Nucleus accumbens (tissue), 56 donors: Measurements from ENCODE around the gene PIK3R6.
"Not testable (repeated sequence)": the region's sequence is repeated elsewhere in the genome, so short reads cannot be mapped to it uniquely, and the experiment has no call there.

ENCODE experiments used
- DNase-seq, 56 donors: peaks; one replicate each; lab custom pipeline; 2025; lab: John Stamatoyannopoulos, UW

Gene PIK3R6

GRCh38 chr17:8856869-8857575 is 10.5 kb downstream of the PIK3R6 start:
- DNase-seq = no peak

- not testable (repeated sequence) for DNase-seq
Measured at GRCh38 chr17:8856205-8856603, 11.3 kb downstream of the PIK3R6 start.

GRCh38 chr17:8855477-8856204 is 11.8 kb downstream of the PIK3R6 start:
- peak in 1 of 56 donors; percentile 25 for DNase-seq

GRCh38 chr17:8851600-8851999 is 15.9 kb downstream of the PIK3R6 start:
- DNase-seq = no peak

DNA sequence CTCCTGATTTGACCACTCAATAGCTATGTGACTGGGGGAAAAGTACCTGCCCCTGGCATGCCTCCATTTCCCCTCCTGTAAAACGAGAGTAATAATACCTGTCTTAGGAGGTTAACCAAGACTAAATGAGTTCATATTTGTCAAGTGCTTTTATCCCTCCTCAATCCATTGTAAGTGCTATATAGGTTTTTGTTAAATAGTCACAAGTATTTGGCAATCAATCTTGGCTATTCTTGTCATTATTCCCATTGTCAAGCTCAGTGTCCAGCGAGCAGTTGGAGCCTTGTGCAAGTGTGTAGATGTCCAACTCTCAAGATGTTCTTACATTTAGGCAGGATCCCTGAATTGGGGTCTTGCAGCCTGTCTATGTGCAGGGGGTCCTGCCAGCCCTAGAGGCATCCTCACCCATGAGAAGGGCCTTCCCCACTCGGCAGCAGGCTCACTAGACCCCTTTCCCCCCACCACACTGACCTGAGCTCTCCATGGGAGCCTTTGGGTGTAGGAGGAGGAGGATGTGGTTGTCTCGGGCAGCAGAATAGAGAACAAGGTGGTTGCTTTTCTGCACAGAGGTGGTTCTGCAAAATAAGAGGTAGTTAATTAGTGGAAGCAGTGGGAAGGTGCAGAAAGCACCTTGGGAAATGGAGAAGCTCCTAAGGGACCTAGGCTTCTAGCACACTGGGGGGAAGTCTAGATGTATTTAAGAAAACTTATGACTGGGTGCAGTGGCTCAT is 18.0 kb downstream of the PIK3R6 start:
- no peak for DNase-seq

DNA sequence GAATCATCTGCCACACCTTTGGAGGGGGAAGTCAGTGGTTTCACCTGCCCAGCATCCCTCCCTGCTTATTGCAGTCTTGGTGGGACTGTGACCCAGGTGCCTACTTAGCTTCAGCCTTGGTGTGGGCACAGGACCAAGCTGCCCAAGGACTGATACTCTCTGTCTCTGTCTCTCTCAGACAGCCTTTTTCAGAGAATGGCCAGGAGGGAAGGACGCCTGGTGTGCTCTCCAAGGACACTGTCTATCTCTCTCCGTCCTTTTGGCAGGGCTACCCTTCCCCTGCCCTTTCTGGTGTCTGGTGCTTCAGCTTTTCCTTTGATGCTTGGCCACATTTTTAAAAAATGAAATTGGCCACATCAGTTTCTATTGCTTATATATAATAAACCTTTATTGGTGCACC is 19.6 kb downstream of the PIK3R6 start:
- no peak for DNase-seq

DNA sequence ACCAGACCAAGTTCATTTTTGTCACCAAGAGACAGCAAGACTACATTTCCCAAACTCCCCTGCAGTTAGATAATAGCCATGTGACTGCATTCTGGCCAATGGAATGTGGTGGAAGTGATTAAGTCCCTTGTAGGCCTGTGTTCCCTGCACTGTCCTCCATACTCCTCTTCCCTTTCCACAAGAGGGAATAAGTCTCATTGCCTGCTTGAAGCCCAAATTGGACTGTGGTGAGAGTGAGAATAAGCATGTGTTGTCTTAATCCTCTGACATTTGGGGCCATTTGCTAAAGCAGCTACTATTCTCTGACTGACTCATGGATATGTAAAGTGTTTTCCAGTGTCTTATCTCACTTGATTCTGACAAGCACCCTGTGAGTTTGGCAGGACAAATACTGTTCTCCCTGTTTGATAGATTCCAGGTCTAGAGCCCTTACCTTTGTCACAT is 20.7 kb downstream of the PIK3R6 start:
- peak in 6 of 56 donors; percentile 8 to 56 (median 20) for DNase-seq

GRCh38 chr17:8844229-8845218 is 22.9 kb downstream of the PIK3R6 start:
- no peak for DNase-seq

DNA sequence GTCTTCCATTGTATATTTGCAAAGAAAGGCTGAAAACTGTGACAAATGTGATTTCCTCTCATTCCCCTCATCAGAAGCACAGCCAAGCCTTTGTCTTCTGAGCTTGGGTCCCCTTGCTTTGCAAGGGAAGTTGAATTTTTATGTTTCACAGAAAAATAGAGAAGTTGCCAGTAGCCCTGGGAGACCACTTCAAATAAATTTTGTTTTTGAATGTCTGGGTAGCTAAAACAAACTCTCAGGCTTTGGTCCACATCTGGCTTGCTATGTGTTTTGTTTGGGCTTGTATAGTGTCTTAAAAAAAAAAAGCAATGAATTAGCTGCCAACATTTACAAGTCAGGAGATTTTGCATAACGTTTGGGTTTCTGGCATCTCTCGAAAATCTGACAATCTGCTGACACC is 24.1 kb downstream of the PIK3R6 start:
- DNase-seq = no peak

DNA sequence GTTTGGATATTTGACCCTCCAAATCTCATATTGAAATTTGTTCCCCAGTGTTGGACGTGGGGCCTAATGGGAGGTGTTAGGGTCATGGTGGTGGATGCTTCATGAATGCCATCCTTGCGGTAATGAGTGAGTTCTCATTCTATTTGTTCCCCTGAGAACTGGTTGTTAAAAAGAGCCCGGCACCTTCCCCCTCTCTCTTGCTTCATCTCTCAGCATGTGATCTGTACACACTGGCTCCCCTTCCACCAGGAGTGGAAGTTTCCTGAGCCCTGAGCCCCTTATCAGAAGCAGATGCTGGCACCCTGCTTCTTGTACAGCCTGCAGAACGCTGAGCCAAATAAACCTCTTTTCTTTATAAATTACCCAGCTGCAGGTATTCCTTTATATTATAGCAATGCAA is 25.6 kb downstream of the PIK3R6 start:
- no peak for DNase-seq

GRCh38 chr17:8839410-8839935 is 28.0 kb downstream of the PIK3R6 start:
- DNase-seq = no peak

DNA sequence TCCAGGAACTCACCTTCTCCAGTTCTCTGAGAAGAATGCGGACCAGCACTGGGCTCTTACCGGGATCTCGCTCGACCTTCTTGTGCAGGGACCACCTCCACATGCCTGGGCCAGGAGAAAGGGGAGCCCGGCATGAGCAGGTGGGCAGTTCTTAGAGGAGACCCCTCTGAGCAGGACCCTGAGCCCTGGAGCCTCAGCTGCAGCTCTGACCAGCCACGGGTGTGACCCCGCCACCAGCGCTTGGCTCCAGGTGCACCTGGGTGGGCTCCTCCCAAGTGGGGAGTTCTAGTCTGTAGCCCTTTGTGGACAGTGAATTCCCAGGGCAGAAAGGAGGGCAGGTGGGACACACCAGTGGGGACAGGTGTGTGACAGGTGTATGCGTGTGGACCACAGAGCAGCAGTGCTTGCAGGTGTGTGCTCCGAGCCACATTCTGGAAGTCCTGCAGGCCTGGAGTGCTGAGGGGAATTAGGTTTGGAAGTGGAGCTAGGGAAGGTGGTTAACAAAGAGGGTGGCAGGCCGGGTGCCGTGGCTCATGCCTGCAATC is 28.9 kb downstream of the PIK3R6 start:
- no peak for DNase-seq

DNA sequence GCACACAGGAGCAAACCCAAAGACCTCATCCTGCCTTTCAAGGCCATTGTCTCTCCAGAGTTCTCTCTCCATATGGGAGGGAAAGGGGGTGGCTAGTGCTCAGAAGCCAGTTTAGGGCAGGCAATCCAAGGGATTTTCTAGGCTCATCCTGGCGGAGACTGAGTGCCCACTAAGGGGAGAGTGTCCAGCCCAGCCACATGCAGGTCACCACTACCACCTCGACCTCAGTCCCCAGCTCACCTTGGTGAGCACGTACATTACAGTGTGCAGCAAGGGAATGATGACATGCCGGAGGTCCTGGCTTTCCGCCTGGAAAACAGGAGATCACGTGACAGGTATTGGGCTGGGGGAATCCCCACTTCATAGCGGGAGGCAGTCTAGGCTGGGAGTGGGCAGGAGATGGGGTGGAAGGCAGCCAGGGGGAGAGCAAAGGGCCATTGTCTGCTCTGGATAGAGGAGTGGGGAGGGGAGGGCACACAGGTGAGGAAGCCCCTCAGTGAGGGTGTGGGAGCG is 29.9 kb downstream of the PIK3R6 start:
- no peak for DNase-seq

DNA sequence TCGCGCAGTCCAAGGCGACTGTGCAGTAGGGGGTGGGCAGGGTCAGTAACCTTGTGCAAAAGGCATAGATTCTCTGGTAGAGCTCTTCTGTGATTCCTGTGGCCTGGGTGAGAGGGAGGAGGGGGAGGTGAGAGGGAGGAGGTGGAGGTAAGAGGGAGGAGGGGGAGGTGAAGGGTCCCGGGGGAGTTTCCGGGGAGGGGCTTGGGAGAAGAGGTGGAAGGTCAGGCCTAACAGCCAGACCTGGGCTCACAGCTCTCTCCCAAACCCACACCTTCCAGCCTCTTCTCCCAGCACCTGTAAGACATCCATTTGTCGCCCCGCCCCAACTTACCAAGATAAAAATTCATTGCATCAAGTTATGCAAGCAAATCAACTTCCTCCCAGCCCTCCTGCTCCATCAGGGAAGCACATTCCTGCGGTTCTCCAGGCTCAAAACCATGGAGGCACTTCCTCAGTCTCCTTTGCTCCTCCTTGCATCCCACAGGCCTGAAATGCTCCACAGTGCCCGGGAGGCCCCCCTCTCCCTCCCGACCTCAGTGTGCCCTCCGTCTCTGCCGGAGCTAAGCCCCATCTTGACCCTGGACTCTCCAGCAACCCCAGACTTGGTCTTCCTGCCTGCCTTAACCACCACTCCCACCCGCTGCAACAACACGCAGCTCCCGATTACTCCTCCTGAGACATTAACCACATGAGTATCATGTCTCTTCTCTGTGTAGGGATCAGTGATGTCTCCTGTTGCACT is 30.5 kb downstream of the PIK3R6 start:
- no peak for DNase-seq

- no peak for DNase-seq
Measured at GRCh38 chr17:8835631-8836364, 31.7 kb downstream of the PIK3R6 start.

GRCh38 chr17:8835106-8835505 is 32.4 kb downstream of the PIK3R6 start:
- DNase-seq = no peak

- DNase-seq = no peak
Measured at GRCh38 chr17:8832711-8833352, 34.6 kb downstream of the PIK3R6 start.
